ENCODE measurements around the gene ADISSP. TPM values are rescaled to one million over a fixed set of nuclear protein-coding genes. Genes with fewer than 3 reads are reported as not detected.

Gene ADISSP
- total RNA-seq, 3 donors from 2014 or later (not counting 1 experiment from before 2014, with no cell fraction given), result 10.1 to 13.5 (median 12.3) TPM

DNA sequence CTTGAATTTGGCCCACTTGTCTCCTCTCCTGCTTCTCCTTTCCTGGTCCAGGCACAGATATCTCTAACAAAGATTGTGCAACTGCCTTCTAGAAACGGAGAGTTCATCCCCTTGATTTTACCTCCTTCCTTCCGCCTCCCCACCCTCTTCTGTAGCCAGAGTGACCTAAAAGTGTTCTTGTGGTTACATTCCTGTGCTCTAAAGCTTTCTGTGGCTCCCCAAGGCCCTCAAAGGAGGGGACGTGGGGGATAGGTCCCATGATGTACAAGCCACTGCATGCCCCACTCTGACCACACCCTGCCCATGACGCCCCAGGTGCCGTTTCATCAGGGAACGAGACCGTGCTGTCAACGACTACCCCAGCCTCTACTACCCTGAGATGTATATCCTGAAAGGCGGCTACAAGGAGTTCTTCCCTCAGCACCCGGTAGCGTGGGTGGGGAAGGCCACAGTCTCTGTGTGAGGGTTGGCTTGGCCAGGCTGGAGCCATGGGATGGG lies 36.8 kb upstream of the ADISSP start:
- H3K9me3 Mint-ChIP-seq, result no peaks in the 10 kb centered on the region
- no peaks in the 10 kb centered on the region for H3K27me3 Mint-ChIP-seq (ENCODE audit: low read depth in 2 of 2)
- Histone ChIP-seq H3K27me3 (ENCODE audit: control insufficient read depth, insufficient read depth, low read length) (no peaks in the 10 kb centered on the region), H3K4me3 (ENCODE audit: low read length) (no peak overlapping the region), H3K27ac (ENCODE audit: low read length) (no peak overlapping the region), H3K36me3 (ENCODE audit: control insufficient read depth, insufficient read depth, low read length) (peaks cover 69% of the 10 kb centered on the region), H3K4me1 (ENCODE audit: control insufficient read depth, insufficient read depth, low read length) (peaks cover 83% of the 10 kb centered on the region), H3K9me3 (ENCODE audit: control insufficient read depth, insufficient read depth, low read length) (no peaks in the 10 kb centered on the region)
- peaks cover 19% of the 10 kb centered on the region for H3K36me3 Mint-ChIP-seq
- no peak for ATAC-seq
- H3K4me3 Mint-ChIP-seq, result no peak overlapping the region
- 79% methylated on average over 8 of the region's 11 CpGs for WGBS (ENCODE audit: insufficient coverage)
- H3K27ac Mint-ChIP-seq, result peak overlapping the region in 1 of 2 donors; percentile 73
- intact Hi-C loops (cut with micrococcal nuclease), result no loop called here
- DNase-seq, result no peak
- peaks cover 22 to 58% of the 10 kb centered on the region in 2 donors for H3K4me1 Mint-ChIP-seq
- TF ChIP-seq, protein P1, sequence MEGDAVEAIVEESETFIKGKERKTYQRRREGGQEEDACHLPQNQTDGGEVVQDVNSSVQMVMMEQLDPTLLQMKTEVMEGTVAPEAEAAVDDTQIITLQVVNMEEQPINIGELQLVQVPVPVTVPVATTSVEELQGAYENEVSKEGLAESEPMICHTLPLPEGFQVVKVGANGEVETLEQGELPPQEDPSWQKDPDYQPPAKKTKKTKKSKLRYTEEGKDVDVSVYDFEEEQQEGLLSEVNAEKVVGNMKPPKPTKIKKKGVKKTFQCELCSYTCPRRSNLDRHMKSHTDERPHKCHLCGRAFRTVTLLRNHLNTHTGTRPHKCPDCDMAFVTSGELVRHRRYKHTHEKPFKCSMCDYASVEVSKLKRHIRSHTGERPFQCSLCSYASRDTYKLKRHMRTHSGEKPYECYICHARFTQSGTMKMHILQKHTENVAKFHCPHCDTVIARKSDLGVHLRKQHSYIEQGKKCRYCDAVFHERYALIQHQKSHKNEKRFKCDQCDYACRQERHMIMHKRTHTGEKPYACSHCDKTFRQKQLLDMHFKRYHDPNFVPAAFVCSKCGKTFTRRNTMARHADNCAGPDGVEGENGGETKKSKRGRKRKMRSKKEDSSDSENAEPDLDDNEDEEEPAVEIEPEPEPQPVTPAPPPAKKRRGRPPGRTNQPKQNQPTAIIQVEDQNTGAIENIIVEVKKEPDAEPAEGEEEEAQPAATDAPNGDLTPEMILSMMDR (IDR thresholded peaks at IDR 0.05), result no peak

DNA sequence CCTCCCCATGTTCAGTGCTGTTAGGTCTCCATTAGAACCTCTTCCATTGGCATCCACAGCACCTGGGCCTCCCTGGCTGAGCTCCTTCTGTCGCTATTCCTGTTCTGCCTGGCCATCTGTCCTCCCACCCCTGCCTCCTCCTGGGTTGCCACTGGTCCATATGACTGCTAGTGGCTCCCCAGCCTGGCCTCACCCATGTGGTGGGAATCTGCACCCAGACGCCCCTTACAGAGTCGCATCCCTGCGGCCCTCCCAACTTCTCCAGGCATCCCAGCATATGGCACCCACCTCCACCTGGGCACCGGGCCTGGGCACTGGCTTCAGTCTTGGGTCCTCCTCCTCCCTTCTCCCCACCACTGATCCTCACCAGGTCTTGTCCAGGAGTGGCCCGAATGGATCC lies 36.3 kb upstream of the ADISSP start:
- H3K27ac ChIP-seq (ENCODE audit: low read length), result no peak overlapping the region
- H3K36me3 Mint-ChIP-seq, result peaks cover 19% of the 10 kb centered on the region
- no peaks in the 10 kb centered on the region for H3K27me3 Mint-ChIP-seq (ENCODE audit: low read depth in 2 of 2)
- peaks cover 69% of the 10 kb centered on the region for H3K36me3 ChIP-seq (ENCODE audit: control insufficient read depth, insufficient read depth, low read length)
- intact Hi-C loops (cut with micrococcal nuclease), result no loop called here
- H3K4me3 Mint-ChIP-seq, result no peak overlapping the region
- TF ChIP-seq, protein P1 (IDR thresholded peaks at IDR 0.05), result no peak
- no peaks in the 10 kb centered on the region for H3K9me3 Mint-ChIP-seq
- H3K27me3 ChIP-seq (ENCODE audit: control insufficient read depth, insufficient read depth, low read length), result no peaks in the 10 kb centered on the region
- WGBS (ENCODE audit: insufficient coverage), result 90% methylated on average over 6 of the region's 6 CpGs
- H3K4me3 ChIP-seq (ENCODE audit: low read length), result no peak overlapping the region
- no peaks in the 10 kb centered on the region for H3K9me3 ChIP-seq (ENCODE audit: control insufficient read depth, insufficient read depth, low read length)
- ATAC-seq, result no peak
- H3K4me1 Mint-ChIP-seq, result peaks cover 26 to 62% of the 10 kb centered on the region in 2 donors
- H3K4me1 ChIP-seq (ENCODE audit: control insufficient read depth, insufficient read depth, low read length), result peaks cover 88% of the 10 kb centered on the region
- peak overlapping the region in 1 of 2 donors; percentile 73 for H3K27ac Mint-ChIP-seq
- no peak for DNase-seq

DNA sequence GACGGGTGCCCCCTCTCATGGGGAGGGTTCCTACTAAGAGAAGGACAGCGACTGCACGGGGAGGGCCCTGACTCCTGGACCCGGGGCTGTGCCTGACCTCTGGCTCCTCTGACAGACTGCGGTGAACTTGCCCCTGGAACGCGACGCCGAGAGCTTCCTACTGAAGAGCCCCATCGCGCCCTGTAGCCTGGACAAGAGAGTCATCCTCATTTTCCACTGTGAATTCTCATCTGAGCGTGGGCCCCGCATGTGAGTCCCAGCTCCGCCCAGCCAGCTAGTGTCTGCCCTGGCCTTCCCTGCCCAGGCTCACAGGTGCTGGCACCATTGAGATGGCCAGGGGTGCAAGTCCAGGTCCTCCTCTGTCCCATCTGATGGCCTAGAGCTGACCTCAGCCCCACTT lies 35.7 kb upstream of the ADISSP start:
- peak overlapping the region in 1 of 2 donors; percentile 73 for H3K27ac Mint-ChIP-seq
- WGBS (ENCODE audit: insufficient coverage), result 95% methylated on average over 14 of the region's 14 CpGs
- H3K9me3 Mint-ChIP-seq, result no peaks in the 10 kb centered on the region
- no peaks in the 10 kb centered on the region for H3K27me3 Mint-ChIP-seq (ENCODE audit: low read depth in 2 of 2)
- no peak overlapping the region for H3K4me3 ChIP-seq (ENCODE audit: low read length)
- TF ChIP-seq, protein P1 (IDR thresholded peaks at IDR 0.05), result no peak
- peaks cover 19% of the 10 kb centered on the region for H3K36me3 Mint-ChIP-seq
- ATAC-seq (no peak), DNase-seq (no peak)
- no peaks in the 10 kb centered on the region for H3K9me3 ChIP-seq (ENCODE audit: control insufficient read depth, insufficient read depth, low read length)
- H3K27ac ChIP-seq (ENCODE audit: low read length), result no peak overlapping the region
- H3K4me1 Mint-ChIP-seq, result peaks cover 32 to 68% of the 10 kb centered on the region in 2 donors
- intact Hi-C loops (cut with micrococcal nuclease), result no loop called here
- no peaks in the 10 kb centered on the region for H3K27me3 ChIP-seq (ENCODE audit: control insufficient read depth, insufficient read depth, low read length)
- H3K4me3 Mint-ChIP-seq, result no peak overlapping the region
- peaks cover 72% of the 10 kb centered on the region for H3K36me3 ChIP-seq (ENCODE audit: control insufficient read depth, insufficient read depth, low read length)
- peaks cover 93% of the 10 kb centered on the region for H3K4me1 ChIP-seq (ENCODE audit: control insufficient read depth, insufficient read depth, low read length)

Measured in natural killer cell (primary cell).